HG03196 (cell line): Measurements from ENCODE around the gene MT1F.
"Not testable (repeated sequence)": the region's sequence is repeated elsewhere in the genome, so short reads cannot be mapped to it uniquely, and the experiment has no call there.

Experiments used
- ATAC-seq: cut with Tn5 transposase; IDR thresholded peaks from one replicate; pipeline ENCODE4 v1.9.1; 2021; ENCODE audit not compliant: unreplicated experiment

MT1F gene

GRCh38 chr16:56643080-56643778 is 14.5 kb upstream of the MT1F start:
- no peak for ATAC-seq

DNA sequence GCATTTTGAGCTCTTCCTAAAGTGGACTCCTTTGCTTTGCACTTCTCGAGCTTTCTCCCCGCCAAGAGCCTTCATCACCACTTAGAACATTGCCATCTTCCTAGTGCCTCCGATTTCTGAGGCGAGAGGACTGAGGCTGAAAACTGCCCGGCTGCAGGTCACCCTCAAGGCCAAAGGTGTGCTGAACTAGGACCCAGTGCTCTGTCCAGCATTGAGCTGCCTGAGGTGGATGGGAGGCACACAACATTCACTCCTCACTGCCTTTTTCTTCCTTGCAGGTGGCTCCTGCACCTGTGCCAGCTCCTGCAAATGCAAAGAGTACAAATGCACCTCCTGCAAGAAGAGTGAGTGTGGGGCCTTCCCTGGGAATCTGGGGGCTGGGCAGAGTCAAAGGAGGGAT is 13.9 kb upstream of the MT1F start:
- ATAC-seq, result no peak

DNA sequence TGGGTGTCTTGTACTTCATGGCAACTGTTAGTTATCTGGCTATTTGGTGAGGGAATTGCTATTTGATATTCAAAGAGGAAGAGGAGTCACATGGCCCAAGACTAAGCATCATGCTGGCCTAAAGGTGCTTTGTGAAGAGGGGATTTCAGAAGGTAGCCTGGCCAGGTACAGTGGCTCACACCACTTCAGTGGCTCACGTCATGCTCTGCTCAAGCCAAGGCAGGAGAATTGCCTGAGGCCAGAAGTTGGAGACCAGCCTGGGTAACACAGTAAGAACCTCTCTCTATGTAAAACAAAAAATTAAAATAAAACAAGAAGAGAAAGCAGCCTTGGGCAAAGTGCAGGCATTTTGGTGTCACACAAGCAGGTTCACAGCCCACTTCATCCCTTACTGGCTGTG is 12.4 kb upstream of the MT1F start:
- ATAC-seq, result no peak

DNA sequence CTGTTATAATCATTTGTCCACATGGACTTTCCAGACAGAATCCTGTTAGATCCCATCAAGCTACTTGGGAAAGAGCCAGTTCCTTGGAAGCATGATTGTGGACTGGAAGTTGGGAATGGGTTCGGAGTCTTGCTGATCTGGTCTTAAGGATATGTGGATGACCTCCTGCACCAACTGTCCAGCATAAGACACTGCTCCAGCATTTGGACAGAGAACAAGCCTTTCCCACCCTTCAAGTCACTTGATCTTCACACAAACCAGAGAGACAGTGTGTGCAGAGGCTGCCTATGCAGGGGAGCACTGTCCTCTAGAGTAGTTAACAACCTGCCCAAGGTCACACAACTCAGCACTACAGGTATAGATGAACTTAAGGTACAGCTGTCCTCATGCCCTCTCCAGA is 11.9 kb upstream of the MT1F start:
- no peak for ATAC-seq

GRCh38 chr16:56647641-56648431 is 9.9 kb upstream of the MT1F start:
- no peak for ATAC-seq

DNA sequence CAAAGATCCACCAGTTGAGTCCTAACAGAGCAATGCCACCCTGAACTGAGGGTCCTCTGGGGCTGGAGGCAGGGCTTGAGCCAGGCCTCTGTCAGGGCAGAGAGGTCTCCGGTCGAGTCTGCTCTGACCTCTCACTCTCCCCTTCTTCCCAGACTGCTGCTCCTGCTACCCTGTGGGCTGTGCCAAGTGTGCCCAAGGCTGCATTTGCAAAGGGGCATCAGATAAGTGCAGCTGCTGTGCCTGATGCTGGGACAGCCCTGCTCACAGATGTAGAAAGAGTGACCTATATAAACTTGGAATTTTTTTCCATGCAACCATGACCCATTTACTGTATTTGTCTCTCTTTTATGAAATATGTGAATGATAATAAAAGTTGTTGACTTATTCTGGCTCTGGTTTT is 8.5 kb upstream of the MT1F start:
- no peak for ATAC-seq

DNA sequence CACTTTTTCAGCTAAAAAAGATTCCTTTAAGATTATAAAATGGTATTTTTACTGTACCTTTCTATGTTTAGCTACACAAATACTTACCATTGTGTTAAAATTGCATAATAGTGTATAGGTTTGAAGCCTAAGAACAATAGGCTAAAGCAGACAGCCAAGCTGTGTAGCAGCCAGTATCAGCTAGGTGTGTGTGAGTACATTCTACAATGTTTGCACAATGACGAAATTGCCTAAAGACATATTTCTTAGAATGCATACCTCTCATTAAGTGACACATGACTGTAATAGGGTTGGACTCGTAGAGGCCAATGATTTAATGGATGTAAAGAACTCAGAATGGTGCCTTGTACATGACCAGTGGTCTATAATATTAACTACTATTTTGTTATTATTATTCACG is 7.9 kb upstream of the MT1F start:
- no peak for ATAC-seq

DNA sequence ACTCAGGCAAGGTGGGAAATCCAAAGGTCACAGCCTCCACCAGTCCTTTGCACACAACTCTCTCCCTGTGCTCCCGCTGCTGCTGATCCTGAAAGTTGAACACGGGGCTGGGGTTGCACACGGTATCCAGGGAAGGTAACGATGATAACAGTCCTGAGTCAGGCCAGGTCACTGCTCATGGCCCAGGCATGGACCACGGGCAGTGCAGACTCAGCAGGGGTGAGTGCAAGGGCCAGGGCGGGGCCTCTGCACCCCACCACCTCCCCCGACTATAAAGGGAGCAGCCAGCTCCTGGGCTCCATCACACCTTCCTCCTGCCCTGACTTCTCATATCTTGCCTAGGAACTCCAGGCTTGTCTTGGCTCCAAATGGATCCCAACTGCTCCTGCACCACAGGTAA is 6.2 kb upstream of the MT1F start, which contains the start of gene MT1B:
TSS of gene MT1B (plus strand) at position 301 of the 400 bp plus-strand sequence. CDS start at position 369, 68 bp downstream.
- ATAC-seq, result no peak

DNA sequence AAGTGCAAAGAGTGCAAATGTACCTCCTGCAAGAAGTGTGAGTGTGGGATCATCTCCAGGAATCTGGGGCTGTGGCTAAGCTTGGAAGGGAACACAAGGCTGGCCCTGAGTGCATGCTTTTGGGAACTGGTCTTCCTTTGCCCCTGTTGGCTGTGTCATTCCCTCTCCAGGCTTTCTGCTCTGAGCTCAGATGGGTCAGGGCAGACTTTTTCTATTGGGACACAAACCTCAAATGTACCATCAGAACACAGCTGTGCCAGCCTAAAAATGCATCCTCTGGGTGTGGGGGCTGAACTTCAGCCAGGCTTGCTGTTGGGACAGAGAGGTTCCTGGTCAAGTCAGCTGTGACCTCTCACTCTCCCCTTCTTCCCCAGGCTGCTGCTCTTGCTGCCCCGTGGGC is 5.2 kb upstream of the MT1F start:
- ATAC-seq, result no peak

GRCh38 chr16:56653218-56653617 is 4.5 kb upstream of the MT1F start:
- ATAC-seq, result no peak

DNA sequence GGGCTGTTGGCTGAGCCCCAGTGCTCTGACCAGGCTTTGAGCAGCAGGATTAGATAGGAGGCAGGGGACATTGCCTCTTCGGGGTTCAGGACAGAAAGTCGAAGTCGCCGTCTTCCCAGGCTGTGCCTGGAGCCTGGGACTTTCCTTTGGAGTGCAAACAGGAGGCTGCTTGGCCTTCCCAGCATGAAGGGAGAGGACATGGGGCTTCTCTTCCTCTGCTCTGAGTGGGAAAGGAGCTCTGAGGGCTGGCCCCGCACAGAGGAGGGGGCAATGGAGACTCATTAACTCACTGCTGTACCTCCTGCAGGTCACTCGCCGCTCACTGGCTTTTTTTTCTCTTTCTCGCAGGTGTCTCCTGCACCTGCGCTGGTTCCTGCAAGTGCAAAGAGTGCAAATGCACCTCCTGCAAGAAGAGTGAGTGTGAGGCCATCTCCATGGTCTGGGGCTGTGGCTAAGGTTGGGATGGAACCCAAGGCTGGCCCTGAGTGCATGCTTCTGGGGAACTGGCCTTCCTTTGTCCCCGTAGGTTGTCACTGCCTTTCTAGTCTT is 642 bp downstream of the MT1F start:
- no peak for ATAC-seq

- no peak for ATAC-seq
Observed at GRCh38 chr16:56662357-56663354, 4.9 kb downstream of the MT1F start.

GRCh38 chr16:56664506-56664905 is 6.7 kb downstream of the MT1F start:
- no peak for ATAC-seq

GRCh38 chr16:56665286-56666261 is 7.8 kb downstream of the MT1F start:
- ATAC-seq, result not testable (repeated sequence)

DNA sequence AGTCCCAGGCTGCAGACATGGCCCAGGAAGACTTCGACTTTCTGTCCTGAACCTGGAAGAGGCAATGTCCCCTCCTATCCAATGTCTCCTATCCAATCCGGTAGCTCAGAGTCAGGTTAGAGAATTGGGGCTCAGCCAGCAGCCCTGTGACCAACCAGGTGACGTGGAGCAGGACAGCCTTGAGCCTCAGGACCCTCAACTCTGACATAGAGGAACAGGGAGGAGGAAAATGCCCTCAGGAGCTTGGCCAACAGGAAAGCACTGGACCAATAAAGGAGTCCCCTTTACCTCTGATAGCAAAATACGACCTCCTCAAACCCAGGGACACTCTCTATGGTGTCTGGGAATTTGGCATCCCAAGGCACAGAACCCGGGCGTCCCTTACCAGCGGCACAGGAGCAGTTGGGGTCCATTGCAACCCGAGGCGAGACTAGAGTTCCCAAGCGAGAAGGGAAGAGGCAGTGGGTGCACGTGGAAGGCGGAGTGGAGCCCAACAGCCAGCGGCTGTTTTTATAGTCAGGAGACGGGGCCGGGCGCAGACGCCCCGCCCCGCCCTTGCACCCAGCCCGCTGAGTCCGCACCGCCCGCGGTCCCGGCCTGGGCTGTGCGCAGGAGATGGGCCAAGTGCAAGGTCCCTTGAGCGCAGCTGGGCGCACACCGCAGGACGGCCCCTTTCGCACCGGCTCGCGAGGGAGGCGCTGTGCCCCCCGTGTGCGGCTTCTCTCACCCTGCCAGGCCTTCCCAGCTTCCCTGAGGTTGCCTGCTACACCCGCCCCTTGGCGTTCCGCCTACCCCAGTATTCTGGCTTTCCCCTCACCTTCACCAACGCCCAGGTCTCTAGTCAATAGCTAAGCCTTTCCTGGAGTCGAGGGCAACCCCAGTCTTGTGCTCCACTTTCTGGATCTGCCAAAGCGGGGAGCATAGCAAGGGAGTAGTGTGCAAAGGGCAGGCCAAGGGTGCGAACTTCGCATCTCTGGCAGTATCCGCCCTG is 10.1 kb downstream of the MT1F start, which contains the start of gene MT1G:
TSS of gene MT1G (minus strand) at position 485 of the 991 bp plus-strand sequence. CDS start at position 413, 72 bp downstream.
- ATAC-seq, result no peak

DNA sequence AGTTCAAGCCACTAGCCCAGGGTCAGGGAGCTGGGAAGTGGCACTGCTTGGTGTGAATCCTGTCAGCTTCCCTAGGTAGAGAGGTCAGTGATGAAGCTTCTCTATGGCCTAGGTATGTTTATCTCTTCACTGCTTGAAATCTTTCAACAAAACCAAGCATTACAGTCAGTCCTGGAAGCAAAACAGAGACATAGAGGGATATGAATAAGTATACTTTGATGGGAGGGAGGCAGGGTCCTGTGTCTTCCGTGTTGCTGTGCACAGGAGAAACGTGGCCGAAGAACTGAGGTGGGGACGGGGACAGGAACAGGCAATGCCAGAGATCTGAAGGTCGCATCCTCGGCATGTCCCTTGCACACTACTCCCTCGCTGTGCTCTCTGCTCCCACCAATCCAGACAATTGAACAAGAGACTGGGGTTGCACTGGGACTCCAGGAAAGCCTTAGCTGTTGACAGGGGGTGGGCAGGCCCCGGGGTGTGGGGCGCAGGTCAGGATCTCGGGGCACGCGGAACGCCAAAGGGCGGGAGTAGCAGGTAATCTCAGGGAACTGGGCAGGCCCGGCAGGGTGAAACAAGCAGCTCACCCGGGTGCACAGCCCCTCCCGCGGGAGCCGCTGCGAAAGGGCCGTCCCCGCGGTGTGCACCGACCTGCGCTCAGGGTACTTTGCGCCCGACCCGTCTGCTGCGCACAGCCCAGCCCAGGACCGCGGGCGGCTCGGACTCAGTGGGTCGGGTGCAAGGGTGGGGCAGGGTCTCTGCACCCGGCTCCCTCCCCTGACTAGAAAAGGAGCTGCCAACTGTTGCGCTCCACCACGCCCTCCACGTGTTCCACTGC is 11.5 kb downstream of the MT1F start, which contains the start of gene MT1H:
TSS of gene MT1H (plus strand) at position 810 of the 835 bp plus-strand sequence. CDS start 71 bp downstream, outside the sequence.
- no peak for ATAC-seq

- no peak for ATAC-seq
Observed at GRCh38 chr16:56669840-56670619, 12.3 kb downstream of the MT1F start.
